GM12801 (cell line): Measurements from ENCODE around the gene C11orf16.

Experiments used
- CTCF ChIP-seq: IDR thresholded peaks from one replicate; pipeline ENCODE4 v1.5.1; 2011; ENCODE audit warnings: control low read depth; ENCODE audit not compliant: insufficient read length; ENCODE audit errors: extremely low read depth

Gene C11orf16

GRCh38 chr11:8899119-8899753, 33.5 kb downstream of the C11orf16 start:
- TF ChIP-seq CTCF: no peak

GRCh38 chr11:8886322-8886721, 46.4 kb downstream of the C11orf16 start:
- TF ChIP-seq CTCF: no peak

GRCh38 chr11:8878771-8879170, 54.0 kb downstream of the C11orf16 start:
- no peak for TF ChIP-seq CTCF

GRCh38 chr11:8873741-8874405, 58.9 kb downstream of the C11orf16 start:
- TF ChIP-seq CTCF: no peak

GRCh38 chr11:8871962-8872361, 60.8 kb downstream of the C11orf16 start:
- no peak for TF ChIP-seq CTCF

DNA sequence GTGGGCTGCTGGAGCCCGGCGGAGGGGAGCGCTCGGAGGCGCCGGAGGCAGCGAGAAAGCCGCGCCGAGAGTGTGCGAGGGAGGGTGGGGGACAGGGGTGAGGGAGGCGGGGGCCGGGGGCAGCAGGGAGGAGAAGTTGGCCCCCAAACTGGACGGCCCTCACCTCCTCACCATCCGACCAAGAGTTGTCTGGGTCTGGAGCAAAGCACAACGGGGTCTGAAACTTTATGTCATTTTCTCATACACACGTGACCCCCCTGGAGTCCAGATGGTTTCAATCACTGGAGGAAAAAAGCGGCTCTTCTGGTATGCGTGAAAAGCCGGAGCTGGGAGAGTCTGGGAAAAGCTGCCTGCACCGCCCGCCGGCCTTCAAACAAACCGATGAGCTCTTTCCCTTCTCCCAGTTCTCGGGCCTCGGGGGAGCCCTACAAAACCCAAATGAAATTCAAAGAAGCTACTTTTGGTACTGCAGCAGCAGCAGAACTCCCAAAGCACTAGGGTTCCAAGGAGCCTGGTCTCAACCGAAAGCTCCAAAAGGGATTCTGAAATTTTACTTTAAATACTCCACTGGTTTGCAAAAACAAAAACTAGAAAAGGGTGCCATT, 61.5 kb downstream of the C11orf16 start:
- no peak for TF ChIP-seq CTCF

DNA sequence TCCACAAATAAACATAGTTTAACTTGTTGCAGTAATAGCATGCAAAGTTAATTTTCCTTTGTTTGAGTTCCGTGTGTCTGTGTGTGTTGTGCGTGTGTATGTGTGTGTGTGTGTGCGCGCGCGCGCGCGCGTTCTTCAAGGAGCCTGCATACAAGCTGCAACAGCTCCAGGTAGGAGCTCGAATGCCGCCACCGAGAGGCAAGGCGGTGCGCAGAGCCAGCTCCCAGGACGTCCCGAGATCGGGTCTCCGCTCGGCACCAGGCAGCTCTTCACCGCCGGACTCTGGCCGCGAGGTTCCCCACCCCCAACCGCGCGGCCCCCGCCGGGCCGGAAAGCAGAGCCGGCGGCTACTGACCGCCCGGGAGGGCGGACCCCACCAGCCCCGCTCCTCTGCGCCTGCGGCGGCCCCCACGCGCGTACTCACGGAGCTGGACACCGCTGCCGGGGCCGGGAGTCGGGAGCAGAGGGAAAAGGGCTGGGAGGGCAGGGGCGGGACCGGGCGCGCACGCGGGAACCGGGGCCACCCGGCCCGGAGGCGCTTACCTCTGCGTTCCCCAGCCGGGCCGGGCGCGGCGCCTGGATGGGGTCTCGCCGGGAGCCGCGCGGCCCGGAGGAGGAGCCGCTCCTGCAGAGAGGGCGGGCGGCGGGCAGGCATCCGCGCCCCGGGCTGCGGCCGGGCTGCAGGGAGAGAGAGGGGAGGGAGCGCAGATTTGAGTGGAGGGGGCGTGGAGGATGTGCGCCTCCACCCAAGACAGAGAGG, 62.2 kb downstream of the C11orf16 start:
- no peak for TF ChIP-seq CTCF
